ENCODE measurements around the gene SDR42E2.
"Not testable (repeated sequence)": the region's sequence is repeated elsewhere in the genome, so short reads cannot be mapped to it uniquely, and the experiment has no call there.

The SDR42E2 gene

DNA sequence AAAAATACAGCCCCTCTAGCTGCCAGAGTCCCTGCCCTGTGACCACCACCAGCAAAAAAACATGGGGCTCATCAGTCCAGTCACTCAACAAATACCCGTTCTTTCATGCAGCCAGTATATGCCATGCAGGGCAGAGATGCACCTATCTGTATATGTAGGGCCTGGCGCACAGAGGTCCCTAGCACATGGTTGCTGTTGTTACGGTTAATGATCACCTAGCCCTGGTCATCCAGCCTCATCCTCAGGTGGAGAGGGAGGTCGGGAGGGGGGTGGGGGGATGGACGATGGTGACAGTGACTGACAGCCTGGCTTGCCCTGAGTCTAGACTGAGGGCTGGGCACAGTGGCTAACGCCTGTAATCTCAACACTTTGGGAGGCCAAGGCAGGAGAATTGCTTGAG, 1.5 kb downstream of the SDR42E2 start:
- H3K4me2 ChIP-seq (ENCODE audit: low read length), result no peak overlapping the region
- H3K4me1 ChIP-seq (ENCODE audit: control insufficient read depth, insufficient read depth, low read length), result no peaks in the 10 kb centered on the region
- H3K9me3 ChIP-seq (replicated peaks; ENCODE audit: low read length), result no peaks in the 10 kb centered on the region
- H3K36me3 ChIP-seq (ENCODE audit: insufficient read depth, low read length), result no peaks in the 10 kb centered on the region
- H3K4me3 ChIP-seq (ENCODE audit: low read length), result no peak overlapping the region
- H3K27me3 ChIP-seq (ENCODE audit: control insufficient read depth, insufficient read depth, low read length), result peaks cover 39% of the 10 kb centered on the region
- no peak overlapping the region for H3K9ac ChIP-seq (ENCODE audit: low read depth, low read length)

- no peak overlapping the region for H3K4me3 ChIP-seq (ENCODE audit: low read length)
- no peak overlapping the region for H3K4me2 ChIP-seq (ENCODE audit: low read length)
- H3K36me3 ChIP-seq (ENCODE audit: insufficient read depth, low read length), result no peaks in the 10 kb centered on the region
- H3K9ac ChIP-seq (ENCODE audit: low read depth, low read length), result no peak overlapping the region
- H3K9me3 ChIP-seq (replicated peaks; ENCODE audit: low read length), result no peaks in the 10 kb centered on the region
- H3K4me1 ChIP-seq (ENCODE audit: control insufficient read depth, insufficient read depth, low read length), result no peaks in the 10 kb centered on the region
- H3K27me3 ChIP-seq (ENCODE audit: control insufficient read depth, insufficient read depth, low read length), result peaks cover 38% of the 10 kb centered on the region
These were observed 2.2 kb downstream of the SDR42E2 start for GRCh38 chr16:22164482-22164881.

GRCh38 chr16:22165508-22166285, 3.4 kb downstream of the SDR42E2 start:
- H3K36me3 ChIP-seq (ENCODE audit: insufficient read depth, low read length), result no peaks in the 10 kb centered on the region
- H3K9ac ChIP-seq (ENCODE audit: low read depth, low read length), result no peak overlapping the region
- no peaks in the 10 kb centered on the region for H3K9me3 ChIP-seq (replicated peaks; ENCODE audit: low read length)
- H3K4me1 ChIP-seq (ENCODE audit: control insufficient read depth, insufficient read depth, low read length), result no peaks in the 10 kb centered on the region
- peaks cover 25% of the 10 kb centered on the region for H3K27me3 ChIP-seq (ENCODE audit: control insufficient read depth, insufficient read depth, low read length)
- H3K4me2 ChIP-seq (ENCODE audit: low read length), result no peak overlapping the region
- H3K4me3 ChIP-seq (ENCODE audit: low read length), result no peak overlapping the region

DNA sequence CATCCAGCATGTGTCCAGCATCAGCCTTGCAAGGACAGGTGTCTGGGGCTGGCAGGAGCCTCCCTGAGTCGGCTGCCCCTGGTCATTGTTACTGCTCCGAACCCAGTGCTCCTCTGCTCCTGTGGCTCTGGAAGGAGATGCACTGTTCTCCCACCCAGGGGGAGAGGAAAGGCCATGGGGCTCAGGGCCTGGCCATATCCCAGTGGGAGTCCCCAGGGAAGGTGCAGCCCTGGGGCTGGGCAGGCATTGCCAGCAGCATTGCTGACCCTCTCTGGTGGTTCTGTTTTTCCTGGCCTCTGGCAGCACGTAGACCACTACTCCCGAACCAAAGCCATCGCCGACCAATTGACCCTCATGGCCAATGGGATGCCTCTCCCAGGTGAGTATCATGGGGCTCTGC, 9.6 kb downstream of the SDR42E2 start:
- Histone ChIP-seq H3K4me1 (ENCODE audit: control insufficient read depth, insufficient read depth, low read length) (no peaks in the 10 kb centered on the region), H3K4me2 (ENCODE audit: low read length) (no peak overlapping the region), H3K4me3 (ENCODE audit: low read length) (no peak overlapping the region), H3K9me3 (replicated peaks; ENCODE audit: low read length) (no peaks in the 10 kb centered on the region), H3K9ac (ENCODE audit: low read depth, low read length) (no peak overlapping the region), H3K36me3 (ENCODE audit: insufficient read depth, low read length) (no peaks in the 10 kb centered on the region), H3K27me3 (ENCODE audit: control insufficient read depth, insufficient read depth, low read length) (peaks cover 15% of the 10 kb centered on the region)

DNA sequence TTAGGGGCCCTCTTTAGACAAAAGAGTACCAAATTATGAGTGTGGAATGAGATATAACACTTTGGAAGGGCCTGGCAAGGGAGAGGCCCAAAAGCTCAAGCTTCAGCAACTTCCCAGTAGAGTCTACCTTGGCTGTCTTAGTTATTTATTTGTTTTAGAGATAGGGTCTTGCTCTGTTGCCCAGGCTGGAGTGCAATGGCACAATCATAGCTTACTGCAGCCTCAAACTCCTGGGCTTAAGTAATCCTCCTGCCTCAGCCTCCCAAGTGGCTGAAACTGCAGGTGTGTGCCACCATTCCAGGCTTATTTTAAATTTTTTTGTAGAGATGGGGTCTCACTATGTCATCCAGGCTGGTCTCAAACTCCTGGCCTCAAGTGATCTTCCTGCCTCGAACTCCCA, 10.3 kb downstream of the SDR42E2 start:
- H3K4me3 ChIP-seq (ENCODE audit: low read length); H3K9me3 ChIP-seq (replicated peaks; ENCODE audit: low read length); H3K9ac ChIP-seq (ENCODE audit: low read depth, low read length); H3K4me1 ChIP-seq (ENCODE audit: control insufficient read depth, insufficient read depth, low read length); H3K4me2 ChIP-seq (ENCODE audit: low read length); H3K36me3 ChIP-seq (ENCODE audit: insufficient read depth, low read length): not testable (repeated sequence)
- peaks cover 17% of the 10 kb centered on the region for H3K27me3 ChIP-seq (ENCODE audit: control insufficient read depth, insufficient read depth, low read length)

GRCh38 chr16:22174642-22175041, 12.3 kb downstream of the SDR42E2 start:
- no peak overlapping the region for H3K4me3 ChIP-seq (ENCODE audit: low read length)
- H3K36me3 ChIP-seq (ENCODE audit: insufficient read depth, low read length), result no peaks in the 10 kb centered on the region
- no peaks in the 10 kb centered on the region for H3K4me1 ChIP-seq (ENCODE audit: control insufficient read depth, insufficient read depth, low read length)
- peaks cover 27% of the 10 kb centered on the region for H3K27me3 ChIP-seq (ENCODE audit: control insufficient read depth, insufficient read depth, low read length)
- no peak overlapping the region for H3K4me2 ChIP-seq (ENCODE audit: low read length)
- no peak overlapping the region for H3K9ac ChIP-seq (ENCODE audit: low read depth, low read length)
- no peaks in the 10 kb centered on the region for H3K9me3 ChIP-seq (replicated peaks; ENCODE audit: low read length)

DNA sequence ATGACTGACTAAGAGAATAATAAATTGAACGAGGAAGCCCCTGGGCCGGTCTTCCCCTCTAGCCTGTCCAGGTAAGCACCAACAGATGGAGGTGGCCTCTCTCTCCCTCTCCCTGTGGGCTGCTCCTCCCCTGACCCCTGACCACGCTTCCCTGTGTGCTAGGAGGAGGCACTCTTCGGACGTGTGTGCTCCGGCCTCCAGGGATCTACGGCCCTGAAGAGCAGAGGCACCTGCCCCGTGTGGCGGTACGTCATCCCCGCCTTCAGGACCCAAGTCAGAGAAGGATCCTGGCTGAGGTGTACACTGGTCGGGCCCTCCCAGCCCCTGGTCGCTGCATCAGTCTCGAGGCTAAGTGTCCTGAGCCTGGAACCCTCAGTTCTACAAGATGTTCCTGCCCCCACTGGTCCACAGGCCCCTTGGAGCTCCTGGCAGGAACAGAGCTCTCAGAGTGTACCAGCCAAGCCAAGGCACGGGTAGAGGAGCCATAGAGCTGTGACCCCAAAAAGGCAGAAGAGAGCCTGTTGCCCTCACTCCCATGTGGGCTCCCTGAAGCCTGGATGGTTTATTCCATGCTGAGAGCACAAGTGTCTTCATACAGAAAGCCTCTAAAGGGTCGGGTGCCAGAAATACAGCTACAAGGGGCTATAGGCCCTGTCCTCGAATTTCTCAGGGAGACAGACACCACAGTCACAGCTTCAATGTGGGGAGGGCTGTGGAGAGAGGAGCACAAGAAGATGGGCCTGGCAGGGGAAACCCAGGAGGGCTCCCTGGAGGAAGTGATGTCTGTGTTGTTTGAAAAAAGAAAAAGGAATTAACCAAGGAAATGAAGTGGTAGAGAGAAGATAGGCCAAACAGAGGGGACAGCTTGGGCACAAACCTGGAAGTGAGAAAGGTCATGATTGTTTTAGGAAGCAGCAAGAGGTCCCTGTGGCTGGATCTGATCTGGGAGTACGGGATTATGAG, 15.9 kb downstream of the SDR42E2 start:
- no peaks in the 10 kb centered on the region for H3K4me1 ChIP-seq (ENCODE audit: control insufficient read depth, insufficient read depth, low read length)
- no peak overlapping the region for H3K4me3 ChIP-seq (ENCODE audit: low read length)
- H3K9me3 ChIP-seq (replicated peaks; ENCODE audit: low read length), result no peaks in the 10 kb centered on the region
- H3K9ac ChIP-seq (ENCODE audit: low read depth, low read length), result no peak overlapping the region
- H3K4me2 ChIP-seq (ENCODE audit: low read length), result no peak overlapping the region
- no peaks in the 10 kb centered on the region for H3K36me3 ChIP-seq (ENCODE audit: insufficient read depth, low read length)
- H3K27me3 ChIP-seq (ENCODE audit: control insufficient read depth, insufficient read depth, low read length), result peaks cover 37% of the 10 kb centered on the region

- no peaks in the 10 kb centered on the region for H3K4me1 ChIP-seq (ENCODE audit: control insufficient read depth, insufficient read depth, low read length)
- H3K36me3 ChIP-seq (ENCODE audit: insufficient read depth, low read length), result no peaks in the 10 kb centered on the region
- H3K27me3 ChIP-seq (ENCODE audit: control insufficient read depth, insufficient read depth, low read length), result peaks cover 45% of the 10 kb centered on the region
- H3K9ac ChIP-seq (ENCODE audit: low read depth, low read length), result no peak overlapping the region
- H3K9me3 ChIP-seq (replicated peaks; ENCODE audit: low read length), result no peaks in the 10 kb centered on the region
- H3K4me3 ChIP-seq (ENCODE audit: low read length), result no peak overlapping the region
- no peak overlapping the region for H3K4me2 ChIP-seq (ENCODE audit: low read length)
These were observed 19.1 kb downstream of the SDR42E2 start for GRCh38 chr16:22181426-22181825.

DNA sequence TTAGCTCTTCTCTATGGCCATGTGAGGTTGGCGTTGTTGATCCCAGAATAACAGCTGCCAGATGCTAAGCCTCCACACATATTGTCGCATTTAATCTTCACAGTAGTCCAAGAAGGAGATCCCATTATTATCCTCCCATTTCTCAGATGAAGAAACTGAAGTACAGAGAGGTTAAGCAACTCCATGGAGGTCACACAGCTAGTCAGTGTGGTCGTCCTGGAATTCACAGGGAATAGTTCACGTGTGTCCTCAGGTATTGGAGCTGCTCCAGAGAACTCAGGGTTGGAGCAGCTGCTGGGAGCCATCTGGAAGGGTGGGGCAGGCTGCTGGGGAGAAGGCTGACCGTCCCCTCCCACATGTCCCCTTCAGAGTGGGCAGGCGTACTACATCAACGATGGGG, 19.5 kb downstream of the SDR42E2 start:
- Histone ChIP-seq H3K9me3 (replicated peaks; ENCODE audit: low read length) (no peaks in the 10 kb centered on the region), H3K4me1 (ENCODE audit: control insufficient read depth, insufficient read depth, low read length) (no peaks in the 10 kb centered on the region), H3K36me3 (ENCODE audit: insufficient read depth, low read length) (no peaks in the 10 kb centered on the region), H3K27me3 (ENCODE audit: control insufficient read depth, insufficient read depth, low read length) (peaks cover 43% of the 10 kb centered on the region), H3K9ac (ENCODE audit: low read depth, low read length) (no peak overlapping the region), H3K4me2 (ENCODE audit: low read length) (no peak overlapping the region), H3K4me3 (ENCODE audit: low read length) (no peak overlapping the region)

- Histone ChIP-seq H3K36me3 (ENCODE audit: insufficient read depth, low read length) (no peaks in the 10 kb centered on the region), H3K9me3 (replicated peaks; ENCODE audit: low read length) (no peaks in the 10 kb centered on the region), H3K4me1 (ENCODE audit: control insufficient read depth, insufficient read depth, low read length) (no peaks in the 10 kb centered on the region), H3K4me2 (ENCODE audit: low read length) (no peak overlapping the region), H3K27me3 (ENCODE audit: control insufficient read depth, insufficient read depth, low read length) (peaks cover 37% of the 10 kb centered on the region), H3K9ac (ENCODE audit: low read depth, low read length) (no peak overlapping the region), H3K4me3 (ENCODE audit: low read length) (no peak overlapping the region)
These were observed 21.0 kb downstream of the SDR42E2 start for GRCh38 chr16:22183335-22183734.

DNA sequence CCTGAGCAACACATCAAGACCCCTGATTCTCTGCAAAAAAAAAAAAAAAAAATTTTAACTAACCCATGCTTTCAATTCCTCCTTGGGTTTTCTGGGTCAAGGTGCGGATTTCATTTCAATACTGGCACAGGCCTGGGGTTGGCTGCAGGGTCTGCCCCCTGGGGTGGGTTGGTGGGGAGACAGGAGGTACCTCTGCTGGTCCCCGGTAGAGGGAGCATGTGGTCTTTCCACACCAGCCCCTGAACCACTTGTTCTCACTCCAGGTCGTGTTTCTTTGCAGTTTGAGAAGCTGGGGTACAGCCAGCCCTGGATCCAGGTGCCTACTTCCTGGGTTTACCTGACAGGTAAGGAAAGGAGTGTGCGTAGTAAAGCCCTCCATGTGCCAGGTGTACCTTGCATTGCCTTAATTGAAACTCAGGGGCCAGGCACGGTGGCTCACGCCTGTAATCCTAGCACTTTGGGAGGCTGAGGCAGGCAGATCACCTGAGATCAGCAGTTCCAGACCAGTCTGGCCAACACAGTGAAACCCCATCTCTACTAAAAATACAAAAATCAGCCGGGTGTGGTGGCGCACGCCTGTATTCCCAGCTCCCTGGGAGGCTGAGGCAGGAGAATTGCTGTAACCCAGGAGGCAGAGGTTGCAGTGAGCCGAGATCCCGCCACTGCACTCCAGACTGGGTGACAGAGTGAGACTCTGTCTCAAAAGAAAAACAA, 21.8 kb downstream of the SDR42E2 start:
- Histone ChIP-seq H3K4me2 (ENCODE audit: low read length) (no peak overlapping the region), H3K27me3 (ENCODE audit: control insufficient read depth, insufficient read depth, low read length) (peaks cover 30% of the 10 kb centered on the region), H3K9ac (ENCODE audit: low read depth, low read length) (no peak overlapping the region), H3K4me1 (ENCODE audit: control insufficient read depth, insufficient read depth, low read length) (peaks cover 5% of the 10 kb centered on the region), H3K9me3 (replicated peaks; ENCODE audit: low read length) (no peaks in the 10 kb centered on the region), H3K4me3 (ENCODE audit: low read length) (no peak overlapping the region), H3K36me3 (ENCODE audit: insufficient read depth, low read length) (no peaks in the 10 kb centered on the region)
